Mucosa of stomach (tissue), 1 donor: ENCODE data around the gene MPC2.

ENCODE experiments used
- H3K27me3 ChIP-seq: one replicate; pipeline ENCODE4 v1.7.0; 2013; ENCODE audit warnings: mild to moderate bottlenecking, low read length; ENCODE audit not compliant: control insufficient read depth, insufficient read depth
- H3K36me3 ChIP-seq: one replicate; pipeline ENCODE4 v1.7.0; 2013; ENCODE audit warnings: low read length; ENCODE audit not compliant: control insufficient read depth, insufficient read depth
- H3K4me1 ChIP-seq: one replicate; pipeline ENCODE4 v1.7.0; 2013; ENCODE audit warnings: mild to moderate bottlenecking, low read length; ENCODE audit not compliant: control insufficient read depth, insufficient read depth
- H3K4me3 ChIP-seq: one replicate; pipeline ENCODE4 v1.7.0; 2013; ENCODE audit warnings: low read length
- H3K9ac ChIP-seq: one replicate; pipeline ENCODE4 v1.7.0; 2013; ENCODE audit warnings: mild to moderate bottlenecking, low read length, moderate library complexity
- H3K9me3 ChIP-seq: one replicate; pipeline ENCODE4 v1.7.0; 2013; ENCODE audit warnings: mild to moderate bottlenecking, low read length, moderate library complexity; ENCODE audit not compliant: control insufficient read depth
- donor health status: Pancreatic carcinoma.

MPC2 gene

DNA sequence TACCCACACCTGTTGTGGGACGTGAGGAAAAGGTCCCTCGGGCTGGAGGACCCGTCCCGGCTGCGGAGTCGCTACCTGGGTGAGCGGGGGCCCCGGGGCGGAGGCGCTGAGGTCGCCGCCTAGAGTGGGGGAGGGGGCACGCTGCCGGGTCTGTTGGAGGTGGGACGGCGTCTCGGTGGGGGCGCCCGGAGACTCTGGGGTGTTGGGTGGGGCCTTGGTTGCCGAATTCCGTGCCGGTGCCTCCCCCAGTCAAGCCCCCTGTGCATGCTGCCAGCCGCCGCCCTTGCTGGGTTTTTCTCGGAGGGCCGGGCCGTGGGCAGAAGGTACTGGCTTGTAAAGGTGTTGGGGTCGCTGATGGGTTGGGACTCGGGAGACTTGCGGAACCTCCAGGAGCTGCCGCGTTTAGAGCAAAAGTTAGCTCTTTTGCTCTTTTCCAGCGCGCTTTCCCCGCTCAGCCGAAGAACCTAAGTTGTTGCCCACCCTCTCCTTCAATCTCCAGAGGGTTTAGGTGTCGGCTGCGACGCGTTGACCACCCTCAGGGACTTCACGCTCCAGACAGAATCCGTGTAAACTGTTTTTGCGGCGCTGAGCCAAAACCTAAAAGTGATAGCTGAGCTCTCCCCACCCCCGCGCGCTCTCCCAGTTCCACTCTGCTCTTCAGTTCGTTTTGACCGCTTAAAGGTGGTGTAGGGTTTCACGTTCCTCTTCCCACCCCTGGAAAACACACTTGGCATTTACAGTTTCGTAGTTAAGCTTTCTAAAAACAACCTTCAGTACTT lies at the start of gene MPC2:
Gene MPC2 (minus strand): TSS at position 143 of the 779 bp plus-strand sequence. CDS start 1,231 bp downstream, outside the sequence.
- Histone ChIP-seq H3K4me1 (no peaks in the 10 kb centered on the region), H3K9ac (peak within 1 kb of the TSS; percentile 93), H3K27me3 (no peaks in the 10 kb centered on the region), H3K9me3 (no peaks in the 10 kb centered on the region), H3K4me3 (peak within 1 kb of the TSS; percentile 60), H3K36me3 (no peaks in the 10 kb centered on the region)

GRCh38 chr1:167984886-167985489 lies 48.1 kb upstream of the MPC2 start:
- Histone ChIP-seq H3K9ac (no peak overlapping the region), H3K27me3 (no peaks in the 10 kb centered on the region), H3K4me1 (no peaks in the 10 kb centered on the region), H3K4me3 (no peak overlapping the region), H3K36me3 (no peaks in the 10 kb centered on the region), H3K9me3 (no peaks in the 10 kb centered on the region)

GRCh38 chr1:167983797-167984420 lies 47.0 kb upstream of the MPC2 start:
- Histone ChIP-seq H3K27me3 (no peaks in the 10 kb centered on the region), H3K4me1 (no peaks in the 10 kb centered on the region), H3K9ac (no peak overlapping the region), H3K9me3 (no peaks in the 10 kb centered on the region), H3K4me3 (no peak overlapping the region), H3K36me3 (no peaks in the 10 kb centered on the region)

DNA sequence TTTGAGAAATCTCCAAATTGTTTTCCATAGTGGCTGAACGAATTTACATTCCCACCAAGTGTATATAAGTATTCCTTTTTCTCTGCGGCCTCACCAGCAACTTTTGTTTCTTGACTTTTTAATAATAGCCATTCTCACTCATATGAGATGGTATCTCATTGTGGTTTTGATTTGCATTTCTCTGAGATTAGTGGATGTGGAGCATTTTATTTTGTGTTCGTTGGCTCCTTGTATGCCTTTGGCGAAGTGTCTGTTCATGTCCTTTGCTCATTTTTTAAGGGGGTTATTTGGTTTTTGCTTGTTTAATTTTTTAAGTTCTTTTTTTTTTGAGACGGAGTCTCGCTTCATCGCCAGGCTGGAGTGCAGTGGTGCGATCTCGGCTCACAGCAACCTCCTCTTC lies 45.1 kb upstream of the MPC2 start:
- H3K4me3 ChIP-seq = no peak overlapping the region
- no peaks in the 10 kb centered on the region for H3K36me3 ChIP-seq
- no peaks in the 10 kb centered on the region for H3K4me1 ChIP-seq
- no peaks in the 10 kb centered on the region for H3K9me3 ChIP-seq
- H3K9ac ChIP-seq = no peak overlapping the region
- H3K27me3 ChIP-seq = no peaks in the 10 kb centered on the region

- H3K4me1 ChIP-seq = peaks cover 4% of the 10 kb centered on the region
- H3K9ac ChIP-seq = no peak overlapping the region
- H3K9me3 ChIP-seq = no peaks in the 10 kb centered on the region
- H3K36me3 ChIP-seq = no peaks in the 10 kb centered on the region
- H3K4me3 ChIP-seq = no peak overlapping the region
- no peaks in the 10 kb centered on the region for H3K27me3 ChIP-seq
Measured at GRCh38 chr1:167977245-167977644, 40.4 kb upstream of the MPC2 start.

GRCh38 chr1:167974698-167975097 lies 37.8 kb upstream of the MPC2 start:
- Histone ChIP-seq H3K36me3 (no peaks in the 10 kb centered on the region), H3K4me1 (peaks cover 4% of the 10 kb centered on the region)

GRCh38 chr1:167973832-167974231 lies 37.0 kb upstream of the MPC2 start:
- H3K9me3 ChIP-seq = no peaks in the 10 kb centered on the region
- H3K27me3 ChIP-seq = no peaks in the 10 kb centered on the region
- no peak overlapping the region for H3K9ac ChIP-seq
- H3K36me3 ChIP-seq = no peaks in the 10 kb centered on the region
- H3K4me3 ChIP-seq = no peak overlapping the region
- H3K4me1 ChIP-seq = peaks cover 4% of the 10 kb centered on the region

More at GRCh38 chr1:167974698-167975097, 37.8 kb upstream of the MPC2 start:
- H3K9ac ChIP-seq = no peak overlapping the region
- no peaks in the 10 kb centered on the region for H3K9me3 ChIP-seq
- no peaks in the 10 kb centered on the region for H3K27me3 ChIP-seq
- no peak overlapping the region for H3K4me3 ChIP-seq

- Histone ChIP-seq H3K9me3 (no peaks in the 10 kb centered on the region), H3K4me1 (no peaks in the 10 kb centered on the region), H3K27me3 (no peaks in the 10 kb centered on the region), H3K9ac (no peak overlapping the region), H3K4me3 (no peak overlapping the region), H3K36me3 (no peaks in the 10 kb centered on the region)
Measured at GRCh38 chr1:167968569-167968968, 31.7 kb upstream of the MPC2 start.

DNA sequence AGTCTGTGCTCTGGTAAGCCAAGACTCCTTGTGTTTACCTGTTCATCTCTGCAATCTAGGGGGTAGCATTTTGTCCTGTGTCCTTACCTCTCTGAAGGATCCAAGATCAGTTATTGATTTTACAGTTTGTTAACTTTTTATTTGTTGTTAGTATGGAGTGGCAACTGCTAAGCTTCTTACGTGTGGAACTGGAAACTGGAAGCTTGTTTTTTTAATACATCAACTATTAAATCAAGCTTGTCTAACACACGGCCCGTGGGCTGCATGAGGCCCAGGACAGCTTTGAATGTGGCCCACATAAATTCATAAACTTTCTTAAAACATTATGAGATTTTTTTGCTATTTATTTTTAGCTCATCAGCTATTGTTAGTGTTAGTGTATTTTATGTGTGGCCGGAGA lies 29.2 kb upstream of the MPC2 start:
- Histone ChIP-seq H3K4me1 (no peaks in the 10 kb centered on the region), H3K9ac (no peak overlapping the region), H3K9me3 (no peaks in the 10 kb centered on the region), H3K4me3 (no peak overlapping the region), H3K36me3 (no peaks in the 10 kb centered on the region), H3K27me3 (no peaks in the 10 kb centered on the region)

DNA sequence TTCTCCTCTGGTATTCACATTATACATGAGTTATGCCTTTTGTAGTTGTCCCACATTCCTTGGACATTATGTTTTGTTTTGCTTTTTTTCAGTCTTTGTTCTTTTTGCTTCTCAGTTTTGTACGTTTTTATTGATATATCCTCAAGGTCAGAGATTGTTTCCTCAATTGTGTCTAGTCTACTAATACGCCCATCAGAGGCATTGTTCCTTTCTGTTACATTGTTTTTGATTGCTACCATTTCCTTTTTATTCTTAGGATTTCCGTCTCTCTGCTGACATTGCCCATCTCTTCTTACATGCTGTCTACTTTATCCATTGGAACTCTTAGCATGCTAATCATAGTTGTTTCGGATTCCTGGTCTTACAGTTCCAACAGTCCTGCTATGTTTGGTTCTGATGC lies 27.8 kb upstream of the MPC2 start:
- no peaks in the 10 kb centered on the region for H3K27me3 ChIP-seq
- no peak overlapping the region for H3K9ac ChIP-seq
- H3K4me1 ChIP-seq = no peaks in the 10 kb centered on the region
- H3K4me3 ChIP-seq = no peak overlapping the region
- no peaks in the 10 kb centered on the region for H3K9me3 ChIP-seq
- no peaks in the 10 kb centered on the region for H3K36me3 ChIP-seq

- Histone ChIP-seq H3K36me3 (no peaks in the 10 kb centered on the region), H3K4me3 (no peak overlapping the region), H3K4me1 (no peaks in the 10 kb centered on the region), H3K9ac (no peak overlapping the region), H3K27me3 (no peaks in the 10 kb centered on the region), H3K9me3 (no peaks in the 10 kb centered on the region)
Measured at GRCh38 chr1:167957710-167958109, 20.8 kb upstream of the MPC2 start.

- H3K36me3 ChIP-seq = no peaks in the 10 kb centered on the region
- no peak overlapping the region for H3K4me3 ChIP-seq
- no peaks in the 10 kb centered on the region for H3K4me1 ChIP-seq
- no peaks in the 10 kb centered on the region for H3K9me3 ChIP-seq
- H3K27me3 ChIP-seq = no peaks in the 10 kb centered on the region
- H3K9ac ChIP-seq = no peak overlapping the region
Measured at GRCh38 chr1:167955915-167956314, 19.0 kb upstream of the MPC2 start.
